Ovary (tissue), 9 donors: ENCODE data around the gene ZFYVE16. TPM values are rescaled to one million over a fixed set of nuclear protein-coding genes. Genes with fewer than 3 reads are reported as not detected.

Experiments
- DNase-seq, 5 donors: peaks; one replicate each; pipeline ENCODE4 v3.0.0-alpha.2; 2019 to 2020
- H3K27ac ChIP-seq, 2 donors: fragments of 200-600 bp; one replicate each; pipeline versions ENCODE4 v1.5.1 to v1.8.0; 2019 to 2022
- H3K27me3 ChIP-seq: fragments of 200-600 bp; one replicate; pipeline ENCODE4 v1.8.0; 2022
- H3K36me3 ChIP-seq: fragments of 200-600 bp; sonication (generic); one replicate; pipeline ENCODE4 v1.5.1; 2019
- H3K4me1 ChIP-seq: one replicate; pipeline ENCODE4 v1.8.1; 2013; ENCODE audit warnings: mild to moderate bottlenecking, moderate library complexity; ENCODE audit not compliant: insufficient read depth
- H3K4me3 ChIP-seq: fragments of 200-600 bp; sonication (generic); one replicate; pipeline ENCODE4 v1.5.1; 2017
- H3K9me3 ChIP-seq, 2 donors: fragments of 200-600 bp in 1 of 2; sonication (generic) in 1 of 2; one replicate each; pipeline versions ENCODE4 v1.5.1 to v1.8.1; 2013 to 2019; ENCODE audit warnings: mild to moderate bottlenecking in 1 of 2, moderate library complexity in 1 of 2
- CTCF ChIP-seq, 3 donors: fragments of 450-650 bp in 2 of 3; fragments of 200-600 bp in 1 of 3; IDR thresholded peaks; one replicate each; pipeline versions ENCODE4 v1.5.1 to v1.8.0; 2016 to 2022; ENCODE audit warnings: antibody characterized with exemption in 3 of 3, mild to moderate bottlenecking in 1 of 3
- EP300 ChIP-seq: sonication (generic); formaldehyde crosslinking; IDR thresholded peaks from one replicate; pipeline ENCODE4 v1.6.1; 2017; ENCODE audit warnings: antibody characterized with exemption
- POLR2A ChIP-seq: fragments of 450-650 bp; IDR thresholded peaks from one replicate; pipeline ENCODE4 v1.6.1; 2017; ENCODE audit warnings: antibody characterized with exemption, mild to moderate bottlenecking, moderate library complexity
- WGBS, 3 donors: extraction: QIAGEN DNeasy Blood & Tissue Kit in 1 of 3; methylation state at CpG; one replicate each; pipeline versions ENCODE4 v1.1.5 to v1.1.7; 2013 to 2017; 5-methylcytosine and 5-hydroxymethylcytosine counted together
- intact Hi-C, 4 donors: fragments of 100-400 bp; cut with DNase I; formaldehyde crosslinking; loops; one replicate each; pipeline versions ENCODE4 v1.11.0 to v1.15.1; 2022 to 2023
- polyA plus RNA-seq, 2 donors: library from polyadenylated mRNA; stranded (reverse); fragments of 200-250 nt in 1 of 2; fragments of 350-450 nt in 1 of 2; fragmentation: Illumina TruSeq in 1 of 2; extraction: RNeasy Lipid Tissue Mini Kit (QIAGEN cat#74804) in 1 of 2; gene quantifications; one replicate each; pipeline ENCODE4 v1.2.3, GENCODE V29; 2013 to 2014
- total RNA-seq, 7 donors: library from RNA; depleted of rRNA in 2 of 7; stranded (reverse); fragments of >200 nt in 2 of 7; fragmentation: NEBNext Ultra II Directional in 3 of 7; extraction: Animal tissue kit (Norgen Biotek cat#: 25700) in 3 of 7; gene quantifications; one replicate each; pipeline versions ENCODE4 v1.1.0 to v1.2.4, GENCODE V29; 2016 to 2023
- donor health status: DM: no; HTN: no; CAD: no; lungs with moderate emphysema.
- donor health status: DM: no; HTN: no; CAD: no.
- donor health status: Bipolar disorder and iron deficiency.
- donor health status: DM: yes; HTN: yes; CAD: no.
- donor health status: DM: no; HTN: no; CAD: no.
- donor health status: DM: yes; HTN: yes; CAD: no.

The ZFYVE16 gene
- total and polyA plus RNA-seq, 9 donors = 17.0 to 59.0 (median 45.9) TPM

DNA sequence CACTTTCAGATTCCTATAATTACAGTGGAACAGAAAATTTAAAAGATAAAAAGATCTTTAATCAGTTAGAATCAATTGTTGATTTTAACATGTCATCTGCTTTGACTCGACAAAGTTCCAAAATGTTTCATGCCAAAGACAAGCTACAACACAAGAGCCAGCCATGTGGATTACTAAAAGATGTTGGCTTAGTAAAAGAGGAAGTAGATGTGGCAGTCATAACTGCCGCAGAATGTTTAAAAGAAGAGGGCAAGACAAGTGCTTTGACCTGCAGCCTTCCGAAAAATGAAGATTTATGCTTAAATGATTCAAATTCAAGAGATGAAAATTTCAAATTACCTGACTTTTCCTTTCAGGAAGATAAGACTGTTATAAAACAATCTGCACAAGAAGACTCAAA is 29.5 kb downstream of the ZFYVE16 start:
- Histone ChIP-seq H3K9me3 (no peaks in the 10 kb centered on the region), H3K4me1 (no peaks in the 10 kb centered on the region), H3K27me3 (no peaks in the 10 kb centered on the region), H3K27ac (no peak overlapping the region), H3K4me3 (no peak overlapping the region), H3K36me3 (no peaks in the 10 kb centered on the region)
- TF ChIP-seq POLR2A (no peak), CTCF (IDR thresholded peaks at IDR 0.05) (no peak), EP300 (no peak)
- DNase-seq = no peak
- 96 to 97% (median 97%) methylated on average over 3 of the region's 3 CpGs for WGBS, 3 donors
- intact Hi-C loops = no loop called here

GRCh38 chr5:80438739-80439138 is 30.9 kb downstream of the ZFYVE16 start:
- H3K4me1 ChIP-seq = no peaks in the 10 kb centered on the region
- TF ChIP-seq POLR2A (no peak), CTCF (IDR thresholded peaks at IDR 0.05) (no peak), EP300 (no peak)
- no peaks in the 10 kb centered on the region for H3K9me3 ChIP-seq
- no peaks in the 10 kb centered on the region for H3K27me3 ChIP-seq
- no peak overlapping the region for H3K4me3 ChIP-seq
- H3K36me3 ChIP-seq = no peaks in the 10 kb centered on the region
- no peak for DNase-seq
- H3K27ac ChIP-seq = no peak overlapping the region
- WGBS, 3 donors = 94 to 98% (median 97%) methylated on average over 4 of the region's 4 CpGs
- intact Hi-C loops = no loop called here

DNA sequence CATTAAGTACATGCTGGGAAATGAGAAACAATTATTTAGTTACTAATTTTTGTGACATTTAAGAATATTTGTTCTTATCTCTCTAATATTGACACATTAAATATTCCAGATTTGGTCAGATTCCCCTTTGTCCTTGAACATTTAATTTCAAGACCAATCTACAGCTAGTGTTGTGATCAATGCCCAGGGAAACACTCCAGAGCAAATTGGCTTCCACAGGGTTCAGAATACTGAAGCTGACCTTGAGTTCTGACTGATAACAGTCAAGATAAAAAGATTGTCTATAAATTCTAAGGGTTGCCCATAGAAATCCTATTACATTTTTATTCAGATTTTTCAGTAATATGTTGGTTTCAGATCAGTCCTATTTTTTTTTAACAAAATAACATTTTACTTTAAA is 31.3 kb downstream of the ZFYVE16 start:
- DNase-seq = no peak

GRCh38 chr5:80442742-80443141 is 34.9 kb downstream of the ZFYVE16 start:
- DNase-seq = no peak
- Histone ChIP-seq H3K27me3 (no peaks in the 10 kb centered on the region), H3K4me3 (no peak overlapping the region), H3K9me3 (no peaks in the 10 kb centered on the region), H3K27ac (no peak overlapping the region), H3K4me1 (no peaks in the 10 kb centered on the region), H3K36me3 (no peaks in the 10 kb centered on the region)
- intact Hi-C loops = no loop called here
- TF ChIP-seq POLR2A (no peak), CTCF (IDR thresholded peaks at IDR 0.05) (no peak), EP300 (no peak)

More for the DNA sequence above, 31.3 kb downstream of the ZFYVE16 start:
- no peaks in the 10 kb centered on the region for H3K9me3 ChIP-seq
- intact Hi-C loops = no loop called here
- no peaks in the 10 kb centered on the region for H3K4me1 ChIP-seq
- no peak overlapping the region for H3K4me3 ChIP-seq
- no peaks in the 10 kb centered on the region for H3K27me3 ChIP-seq
- TF ChIP-seq CTCF (IDR thresholded peaks at IDR 0.05) (no peak), POLR2A (no peak)
- no peak overlapping the region for H3K27ac ChIP-seq
- H3K36me3 ChIP-seq = no peaks in the 10 kb centered on the region

- no peak for TF ChIP-seq POLR2A
- no peak for TF ChIP-seq EP300
- no peak for TF ChIP-seq CTCF (IDR thresholded peaks at IDR 0.05)
- Histone ChIP-seq H3K4me1 (no peaks in the 10 kb centered on the region), H3K4me3 (no peak overlapping the region), H3K9me3 (no peaks in the 10 kb centered on the region), H3K27me3 (no peaks in the 10 kb centered on the region), H3K36me3 (no peaks in the 10 kb centered on the region), H3K27ac (no peak overlapping the region)
- intact Hi-C loops = no loop called here
- no peak for DNase-seq
- WGBS, 3 donors = 79 to 87% (median 85%) methylated on average over 2 of the region's 2 CpGs
Measured at GRCh38 chr5:80453366-80453765, 45.5 kb downstream of the ZFYVE16 start.
